ENCODE results near the gene BICC1.

BICC1 gene

DNA sequence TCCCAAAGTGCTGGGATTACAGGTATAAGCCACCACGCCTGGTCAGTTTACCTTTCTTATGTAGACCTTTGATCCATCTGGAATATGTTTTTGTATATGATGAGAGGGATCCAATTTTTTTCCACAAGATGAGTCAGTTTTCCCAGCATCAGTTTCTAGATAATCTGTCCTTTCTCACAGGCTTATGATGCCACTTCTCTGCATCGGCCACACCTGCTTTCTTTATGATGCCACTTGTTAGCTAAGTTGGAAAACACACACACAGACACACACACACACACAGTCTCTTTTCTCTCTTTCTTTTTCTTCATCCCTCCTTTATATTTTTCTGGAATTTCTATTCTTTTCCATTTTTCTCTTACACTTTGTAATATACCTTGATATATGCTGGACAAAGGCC is 240.8 kb downstream of the BICC1 start:
- Histone ChIP-seq H2AFZ (no peak overlapping the region), H3K4me2 (ENCODE audit: low read length) (no peak overlapping the region), H3K4me3 (ENCODE audit: low read depth, low read length) (no peak overlapping the region), H3K27me3 (ENCODE audit: control insufficient read depth, insufficient read depth, low read length) (no peaks in the 10 kb centered on the region), H3K79me2 (no peaks in the 10 kb centered on the region), H3K27ac (no peak overlapping the region), H3K9me3 (ENCODE audit: control insufficient read depth, low read length) (no peaks in the 10 kb centered on the region), H3K36me3 (ENCODE audit: control insufficient read depth, insufficient read depth, low read length) (no peaks in the 10 kb centered on the region), H3K4me1 (no peaks in the 10 kb centered on the region), H3K9ac (no peak overlapping the region)
- TF ChIP-seq, protein P1, sequence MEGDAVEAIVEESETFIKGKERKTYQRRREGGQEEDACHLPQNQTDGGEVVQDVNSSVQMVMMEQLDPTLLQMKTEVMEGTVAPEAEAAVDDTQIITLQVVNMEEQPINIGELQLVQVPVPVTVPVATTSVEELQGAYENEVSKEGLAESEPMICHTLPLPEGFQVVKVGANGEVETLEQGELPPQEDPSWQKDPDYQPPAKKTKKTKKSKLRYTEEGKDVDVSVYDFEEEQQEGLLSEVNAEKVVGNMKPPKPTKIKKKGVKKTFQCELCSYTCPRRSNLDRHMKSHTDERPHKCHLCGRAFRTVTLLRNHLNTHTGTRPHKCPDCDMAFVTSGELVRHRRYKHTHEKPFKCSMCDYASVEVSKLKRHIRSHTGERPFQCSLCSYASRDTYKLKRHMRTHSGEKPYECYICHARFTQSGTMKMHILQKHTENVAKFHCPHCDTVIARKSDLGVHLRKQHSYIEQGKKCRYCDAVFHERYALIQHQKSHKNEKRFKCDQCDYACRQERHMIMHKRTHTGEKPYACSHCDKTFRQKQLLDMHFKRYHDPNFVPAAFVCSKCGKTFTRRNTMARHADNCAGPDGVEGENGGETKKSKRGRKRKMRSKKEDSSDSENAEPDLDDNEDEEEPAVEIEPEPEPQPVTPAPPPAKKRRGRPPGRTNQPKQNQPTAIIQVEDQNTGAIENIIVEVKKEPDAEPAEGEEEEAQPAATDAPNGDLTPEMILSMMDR (IDR thresholded peaks at IDR 0.05) = no peak

DNA sequence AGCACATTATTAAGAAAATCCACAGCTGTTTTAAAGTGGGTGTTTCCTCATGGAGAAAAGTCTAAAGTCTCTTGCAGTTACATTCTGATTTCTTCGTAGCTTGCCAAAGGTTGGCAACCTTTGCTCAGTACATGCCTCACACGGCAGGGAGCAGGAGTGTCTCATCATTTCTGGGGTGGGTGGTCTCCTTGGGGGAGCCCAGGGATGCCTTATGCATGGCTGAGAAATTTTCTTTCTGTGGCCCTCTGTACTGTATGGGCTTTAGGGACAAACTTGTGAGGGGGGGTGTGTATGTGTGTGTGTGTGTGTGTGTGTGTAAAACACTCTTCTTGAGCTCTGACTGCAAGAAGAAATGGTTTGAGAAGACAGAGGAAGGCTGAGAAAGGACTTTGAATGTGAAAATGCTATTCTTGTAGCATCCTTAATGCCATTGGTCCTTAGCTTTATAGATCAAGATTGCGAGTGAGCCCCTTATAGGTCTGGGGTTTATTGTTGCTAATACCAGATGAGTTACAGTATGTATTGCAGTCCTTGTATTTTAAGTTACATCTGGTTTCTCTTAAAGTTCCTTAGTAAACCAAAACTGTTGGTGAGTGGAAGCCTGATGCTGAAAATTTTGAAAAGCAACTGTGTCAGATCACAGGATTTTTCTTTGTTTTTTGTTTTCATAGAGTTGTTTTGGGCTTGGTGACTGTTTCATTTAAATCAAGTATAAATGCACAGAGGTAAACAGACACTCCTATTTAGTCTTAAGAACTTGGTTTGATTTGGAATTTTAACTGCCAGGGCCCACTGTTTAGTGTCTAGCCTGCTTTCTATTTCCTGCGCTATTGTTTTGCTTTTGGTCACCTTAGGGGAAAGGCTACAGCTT is 242.0 kb downstream of the BICC1 start:
- H3K4me1 ChIP-seq = no peaks in the 10 kb centered on the region
- no peak overlapping the region for H3K4me3 ChIP-seq (ENCODE audit: low read depth, low read length)
- no peak overlapping the region for H3K27ac ChIP-seq

DNA sequence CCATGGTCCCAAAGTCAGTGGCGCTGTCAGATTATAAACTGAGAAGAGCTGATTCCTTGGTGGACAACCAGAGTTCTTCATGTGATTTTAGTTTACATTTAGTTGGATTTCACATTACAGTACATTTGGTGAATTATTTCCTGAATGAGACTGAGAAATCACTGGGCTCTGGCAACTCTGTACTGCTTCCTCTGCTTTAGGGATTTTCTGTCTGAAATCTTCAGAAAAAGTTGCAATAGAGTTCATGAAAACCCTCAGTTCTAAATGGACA is 242.6 kb downstream of the BICC1 start:
- Histone ChIP-seq H3K9me3 (ENCODE audit: control insufficient read depth, low read length) (no peaks in the 10 kb centered on the region), H3K27ac (no peak overlapping the region), H3K79me2 (no peaks in the 10 kb centered on the region), H3K4me1 (no peaks in the 10 kb centered on the region), H3K9ac (no peak overlapping the region), H3K27me3 (ENCODE audit: control insufficient read depth, insufficient read depth, low read length) (no peaks in the 10 kb centered on the region), H3K36me3 (ENCODE audit: control insufficient read depth, insufficient read depth, low read length) (no peaks in the 10 kb centered on the region), H3K4me3 (ENCODE audit: low read depth, low read length) (no peak overlapping the region), H3K4me2 (ENCODE audit: low read length) (no peak overlapping the region), H2AFZ (no peak overlapping the region)
- TF ChIP-seq, protein P1 (IDR thresholded peaks at IDR 0.05) = no peak

More for the DNA sequence above, 242.0 kb downstream of the BICC1 start:
- H3K4me2 ChIP-seq (ENCODE audit: low read length) = no peak overlapping the region
- TF ChIP-seq, protein P1 (IDR thresholded peaks at IDR 0.05) = no peak
- no peaks in the 10 kb centered on the region for H3K36me3 ChIP-seq (ENCODE audit: control insufficient read depth, insufficient read depth, low read length)
- H3K27me3 ChIP-seq (ENCODE audit: control insufficient read depth, insufficient read depth, low read length) = no peaks in the 10 kb centered on the region
- H3K79me2 ChIP-seq = no peaks in the 10 kb centered on the region
- no peak overlapping the region for H3K9ac ChIP-seq
- H2AFZ ChIP-seq = no peak overlapping the region
- no peaks in the 10 kb centered on the region for H3K9me3 ChIP-seq (ENCODE audit: control insufficient read depth, low read length)

DNA sequence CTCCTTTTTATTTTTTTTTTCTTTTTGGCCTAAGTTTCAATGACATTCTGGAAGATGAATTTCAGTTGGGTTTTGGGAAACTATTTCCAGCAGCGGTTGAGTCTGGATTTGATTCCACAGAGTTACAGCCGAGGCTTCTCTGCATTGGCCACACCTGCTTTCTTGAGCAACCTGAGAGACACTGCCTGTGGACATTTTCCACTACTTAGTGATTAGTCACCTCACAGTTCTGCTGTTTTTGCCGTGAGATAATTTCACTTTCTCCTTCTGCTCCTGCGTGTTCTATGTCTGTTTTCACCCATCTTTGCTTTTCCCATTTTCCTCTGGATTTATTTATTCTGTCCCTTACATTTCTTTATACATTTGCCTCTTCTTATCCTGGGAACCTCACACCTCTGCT is 243.0 kb downstream of the BICC1 start:
- Histone ChIP-seq H3K79me2 (no peaks in the 10 kb centered on the region), H2AFZ (no peak overlapping the region), H3K9me3 (ENCODE audit: control insufficient read depth, low read length) (no peaks in the 10 kb centered on the region), H3K4me2 (ENCODE audit: low read length) (no peak overlapping the region), H3K4me3 (ENCODE audit: low read depth, low read length) (no peak overlapping the region), H3K36me3 (ENCODE audit: control insufficient read depth, insufficient read depth, low read length) (no peaks in the 10 kb centered on the region), H3K9ac (no peak overlapping the region), H3K4me1 (no peaks in the 10 kb centered on the region), H3K27me3 (ENCODE audit: control insufficient read depth, insufficient read depth, low read length) (no peaks in the 10 kb centered on the region), H3K27ac (no peak overlapping the region)
- TF ChIP-seq, protein P1 (IDR thresholded peaks at IDR 0.05) = no peak

DNA sequence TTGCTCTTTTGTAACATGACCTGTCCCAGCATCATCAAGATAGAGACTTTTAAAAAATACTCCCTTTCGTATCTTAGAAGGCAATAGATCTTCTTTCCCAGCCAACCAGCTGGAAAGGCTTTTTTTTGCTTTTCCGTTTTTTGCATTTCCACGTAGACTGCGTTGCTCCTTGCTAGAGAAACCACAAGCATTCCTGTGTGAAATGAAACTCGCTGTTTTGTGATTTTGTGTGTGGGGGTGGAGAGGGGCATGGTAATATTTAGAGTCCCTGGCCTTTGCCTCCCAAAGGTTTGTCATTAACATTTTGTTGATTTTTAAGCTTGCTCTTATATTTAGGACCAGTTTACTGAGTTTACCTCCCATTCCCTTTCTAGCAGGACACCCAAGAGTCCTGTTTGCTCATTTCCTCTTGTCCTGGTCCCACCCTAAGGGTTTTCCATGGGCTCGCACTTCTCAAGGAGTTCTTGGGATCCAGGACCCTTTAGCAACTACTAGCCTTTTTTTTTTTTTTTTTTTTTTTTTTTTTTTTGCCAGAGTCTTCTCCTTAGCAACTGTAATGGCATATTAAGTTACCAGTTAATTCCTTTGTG is 243.6 kb downstream of the BICC1 start:
- Histone ChIP-seq H3K9me3 (ENCODE audit: control insufficient read depth, low read length) (no peaks in the 10 kb centered on the region), H3K9ac (no peak overlapping the region)

More for the DNA sequence above, 243.6 kb downstream of the BICC1 start:
- TF ChIP-seq, protein P1 (IDR thresholded peaks at IDR 0.05) = no peak
- Histone ChIP-seq H3K79me2 (no peaks in the 10 kb centered on the region), H2AFZ (no peak overlapping the region), H3K4me2 (ENCODE audit: low read length) (no peak overlapping the region), H3K27ac (no peak overlapping the region), H3K27me3 (ENCODE audit: control insufficient read depth, insufficient read depth, low read length) (no peaks in the 10 kb centered on the region), H3K36me3 (ENCODE audit: control insufficient read depth, insufficient read depth, low read length) (no peaks in the 10 kb centered on the region), H3K4me3 (ENCODE audit: low read depth, low read length) (no peak overlapping the region), H3K4me1 (no peaks in the 10 kb centered on the region)

Data from parathyroid adenoma (tissue), 2 donors.